Right renal pelvis (tissue), 4 donors: Measurements from ENCODE around the gene C2CD3. TPM values are rescaled to one million over a fixed set of nuclear protein-coding genes. Genes with fewer than 3 reads are reported as not detected.

Source experiments
- DNase-seq, 4 donors: peaks; one replicate each; pipeline ENCODE4 v3.0.0-alpha.2; 2013; ENCODE audit warnings: low read depth in 4 of 4, low spot score in 3 of 4, missing footprints in 1 of 4
- polyA plus RNA-seq, 4 donors: library from polyadenylated mRNA; unstranded; fragments of 120-200 nt; gene quantifications; one replicate each; pipeline ENCODE4 v1.2.1, GENCODE V29; 2013; ENCODE audit not compliant: insufficient read length in 4 of 4

The C2CD3 gene
- polyA plus RNA-seq, 4 donors: 19.2 to 24.7 (median 23.4) TPM

DNA sequence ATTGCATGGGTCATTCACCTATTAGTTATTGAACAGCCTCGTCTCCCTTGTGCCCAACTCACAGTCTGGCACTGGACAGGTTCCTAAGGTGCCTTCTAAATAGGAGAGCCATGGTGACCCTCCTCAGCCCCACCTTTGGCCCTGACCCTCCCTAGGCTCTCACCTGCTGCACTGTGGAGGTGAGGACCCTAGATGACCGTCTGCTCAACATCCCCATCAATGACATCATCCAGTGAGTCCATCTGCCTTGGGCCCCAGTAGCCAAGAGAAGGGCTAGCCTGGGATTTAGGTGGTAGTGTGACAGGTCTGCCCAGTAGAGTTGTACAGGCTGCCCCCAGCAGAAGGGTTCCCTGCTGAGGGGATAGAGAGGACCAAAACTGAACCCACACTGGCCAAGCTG lies 201.7 kb downstream of the C2CD3 start:
- DNase-seq: no peak

DNA sequence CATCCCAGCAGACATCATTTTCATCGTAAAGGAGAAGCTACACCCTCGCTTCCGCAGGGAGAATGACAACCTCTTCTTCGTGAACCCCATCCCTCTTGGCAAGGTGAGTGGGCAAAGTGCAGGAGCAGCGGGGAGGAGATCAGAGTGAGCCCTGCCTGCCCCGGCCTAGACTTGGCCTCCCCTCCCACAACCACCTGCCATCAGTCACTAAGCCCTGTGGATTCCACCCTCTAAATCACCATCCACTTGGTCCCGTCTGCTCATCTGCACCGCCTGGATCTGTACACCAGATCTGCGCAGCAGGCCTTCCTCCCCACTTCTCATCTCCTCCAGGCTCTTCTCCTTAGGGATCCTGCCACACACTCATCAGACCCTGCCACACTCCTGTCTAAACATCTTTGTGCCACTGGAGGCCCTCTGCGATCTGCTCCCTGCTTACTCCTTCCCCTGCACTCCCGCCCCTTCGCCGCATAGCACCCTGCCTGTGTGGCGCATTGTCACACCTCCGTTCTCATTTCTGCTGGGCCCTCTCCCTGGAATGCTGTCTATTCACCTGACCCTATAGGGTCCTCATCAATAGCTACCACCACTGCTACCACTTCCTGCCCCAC lies 202.3 kb downstream of the C2CD3 start:
- no peak for DNase-seq

DNA sequence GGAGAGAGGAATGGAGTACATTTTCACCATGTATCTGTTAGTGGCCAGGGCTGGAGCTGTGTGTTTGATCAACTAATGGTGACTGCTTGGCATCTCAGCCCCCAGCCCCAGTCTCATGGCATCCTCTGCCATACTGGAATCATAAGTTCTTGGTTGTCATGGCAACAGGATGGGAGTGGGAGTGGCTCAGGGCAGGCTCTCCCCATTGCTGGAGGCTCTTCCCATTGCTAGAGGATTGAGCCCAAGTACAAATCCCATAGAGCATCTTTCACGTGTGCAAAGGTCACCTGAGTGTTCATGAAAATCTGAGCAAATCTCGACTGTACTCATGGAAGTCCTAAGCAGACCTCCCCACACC lies 205.1 kb downstream of the C2CD3 start:
- DNase-seq: no peak

DNA sequence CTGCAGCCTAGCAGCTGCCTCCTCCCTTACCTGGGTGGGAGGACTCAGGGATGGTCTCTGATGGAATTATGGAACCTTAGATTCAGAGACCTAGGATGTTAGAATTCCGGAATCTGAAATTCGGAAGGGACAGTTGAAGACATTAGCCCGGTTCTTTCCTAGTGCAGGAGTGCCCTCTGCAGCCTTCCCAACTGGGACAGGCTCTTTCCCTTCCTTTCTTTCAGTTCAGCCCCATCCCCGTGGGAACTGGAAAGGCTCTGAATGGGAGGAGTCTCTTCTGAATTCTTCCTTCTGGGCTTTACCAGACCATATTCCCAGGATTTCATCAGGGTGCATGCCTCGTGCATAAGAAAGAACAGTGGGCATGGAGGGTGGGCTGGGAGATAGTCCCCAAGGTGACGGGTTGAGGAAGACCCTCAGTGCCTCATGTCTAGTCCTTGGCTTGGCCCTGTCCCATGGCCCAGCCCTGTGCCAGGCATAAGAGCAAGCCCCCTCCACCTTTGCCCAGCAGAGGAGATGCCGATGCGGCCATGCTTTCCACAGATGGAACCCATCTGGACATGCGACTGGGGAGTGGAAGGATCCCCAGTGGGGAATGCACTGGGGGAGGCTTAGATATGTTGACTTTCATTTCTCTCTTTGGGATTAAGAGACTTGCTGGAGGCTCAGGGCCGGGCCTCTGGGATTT lies 205.6 kb downstream of the C2CD3 start:
- DNase-seq: no peak

DNA sequence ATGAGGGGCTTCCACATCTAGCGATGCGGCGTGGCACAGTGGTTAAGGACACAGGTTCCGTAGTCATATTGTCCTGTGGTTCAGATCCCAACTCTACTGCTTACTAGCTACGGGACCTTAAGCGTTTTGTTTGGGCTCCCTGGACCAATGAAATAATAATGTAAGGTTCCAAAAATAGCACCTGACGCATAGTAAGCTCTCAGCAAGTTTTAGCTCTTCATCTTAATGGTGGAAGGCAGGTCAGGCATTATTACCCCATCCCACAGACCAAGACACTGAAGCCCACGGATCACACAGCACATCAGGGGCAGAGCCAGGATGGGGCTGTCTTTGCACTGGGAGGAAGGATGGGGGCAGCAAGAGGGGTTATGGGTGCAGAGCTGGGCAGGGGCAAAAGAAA lies 206.9 kb downstream of the C2CD3 start:
- DNase-seq: no peak

Other genes starting within 250 kb of the C2CD3 start
- gene DNAJB13, start 220.0 kb downstream of the C2CD3 start, polyA plus RNA-seq: 1 to 10 TPM; 2.1 to 4.4 (median 3.7) TPM
- gene UCP2, start 188.2 kb downstream of the C2CD3 start, polyA plus RNA-seq: 10 to 100 TPM; 51.6 to 82.1 (median 73.9) TPM
- 1 to 10 TPM; 2.1 to 2.3 (median 2.2) TPM for gene UCP3, start 161.9 kb downstream of the C2CD3 start, polyA plus RNA-seq
- 10 to 100 TPM; 36.8 to 41.4 (median 39.6) TPM for gene PPME1, start 287 bp upstream of the C2CD3 start, polyA plus RNA-seq
- gene P4HA3, start 140.6 kb upstream of the C2CD3 start, polyA plus RNA-seq: 1 to 10 TPM in 1 of 4 donors, under 1 TPM in 3; 0.55 to 1.3 (median 0.76) TPM
- gene PGM2L1, start 227.4 kb upstream of the C2CD3 start, polyA plus RNA-seq: 1 to 10 TPM; 3.7 to 4.3 (median 4.0) TPM